Coronary artery (tissue), 2 donors: ENCODE measurements around the gene MAML3.

Source experiments
- DNase-seq: peaks from one replicate; pipeline ENCODE4 v3.0.0-alpha.2; 2017; ENCODE audit warnings: low spot score
- H3K27ac ChIP-seq, 2 donors: fragments of 200-600 bp; sonication (generic); one replicate each; pipeline ENCODE4 v1.5.1; 2016 to 2019
- H3K4me3 ChIP-seq: fragments of 200-600 bp; sonication (generic); 2 replicates; pipeline ENCODE4 v1.5.1; 2016; ENCODE audit warnings: mild to moderate bottlenecking, moderate library complexity
- CTCF ChIP-seq: fragments of 200-600 bp; sonication (generic); IDR thresholded peaks from one replicate; pipeline ENCODE4 v1.5.1; 2019; ENCODE audit warnings: antibody characterized with exemption

MAML3 gene

GRCh38 chr4:140130677-140131076 lies 23.3 kb downstream of the MAML3 start:
- DNase-seq, result no peak
- no peak for TF ChIP-seq CTCF
- no peak overlapping the region for H3K4me3 ChIP-seq
- no peak overlapping the region for H3K27ac ChIP-seq

- Histone ChIP-seq H3K27ac (no peak overlapping the region), H3K4me3 (no peak overlapping the region)
- no peak for TF ChIP-seq CTCF
- DNase-seq, result no peak
Observed at GRCh38 chr4:140127422-140127821, 26.6 kb downstream of the MAML3 start.

GRCh38 chr4:140126261-140126660 lies 27.7 kb downstream of the MAML3 start:
- TF ChIP-seq CTCF, result no peak
- no peak overlapping the region for H3K4me3 ChIP-seq
- no peak for DNase-seq
- H3K27ac ChIP-seq, result no peak overlapping the region

GRCh38 chr4:140125374-140125773 lies 28.6 kb downstream of the MAML3 start:
- TF ChIP-seq CTCF, result no peak
- H3K4me3 ChIP-seq, result no peak overlapping the region

GRCh38 chr4:140123666-140124377 lies 30.2 kb downstream of the MAML3 start:
- H3K4me3 ChIP-seq, result no peak overlapping the region
- no peak overlapping the region for H3K27ac ChIP-seq
- no peak for TF ChIP-seq CTCF
- no peak for DNase-seq

More at GRCh38 chr4:140125374-140125773, 28.6 kb downstream of the MAML3 start:
- no peak overlapping the region for H3K27ac ChIP-seq
- no peak for DNase-seq

- no peak for TF ChIP-seq CTCF
- Histone ChIP-seq H3K4me3 (no peak overlapping the region), H3K27ac (no peak overlapping the region)
- no peak for DNase-seq
Observed at GRCh38 chr4:140122891-140123290, 31.1 kb downstream of the MAML3 start.

- no peak for DNase-seq
- Histone ChIP-seq H3K4me3 (no peak overlapping the region), H3K27ac (no peak overlapping the region)
- TF ChIP-seq CTCF, result no peak
Observed at GRCh38 chr4:140121646-140122045, 32.3 kb downstream of the MAML3 start.
